Activated CD8-positive, alpha-beta memory T cell treated with anti-CD3 and anti-CD28 coated beads, Interleukin-2, amount 50 U/mL, for 1 hour (primary cell): Measurements from ENCODE around the gene CRYGB.
"Not testable (repeated sequence)": the region's sequence is repeated elsewhere in the genome, so short reads cannot be mapped to it uniquely, and the experiment has no call there.

Source experiments
- DNase-seq: peaks from one replicate; pipeline ENCODE4 v3.0.0-alpha.2; 2020; ENCODE audit errors: extremely low read depth

The CRYGB gene

GRCh38 chr2:208150094-208150493 is 4.1 kb upstream of the CRYGB start:
- no peak for DNase-seq

DNA sequence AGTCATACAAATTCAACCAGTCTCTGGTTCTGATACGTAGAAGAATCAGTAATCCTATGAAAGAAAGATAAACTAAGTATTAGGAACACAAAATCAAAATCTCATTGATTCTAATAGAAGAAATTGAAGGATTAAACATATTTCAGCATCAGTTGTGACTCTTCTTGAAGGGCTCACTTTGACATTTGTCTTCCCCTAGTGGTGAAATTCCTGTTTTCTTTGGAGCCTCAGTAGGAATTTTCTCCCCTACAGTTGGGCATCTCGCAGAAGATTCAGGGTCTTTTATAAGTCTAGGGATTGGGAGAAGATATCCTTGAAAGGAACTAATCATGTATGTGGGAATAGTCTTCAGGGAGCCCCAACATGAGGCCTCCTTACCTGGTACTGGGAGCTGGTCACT is 2.8 kb upstream of the CRYGB start:
- no peak for DNase-seq

- no peak for DNase-seq
These were observed 1.8 kb upstream of the CRYGB start for GRCh38 chr2:208147759-208148158.

DNA sequence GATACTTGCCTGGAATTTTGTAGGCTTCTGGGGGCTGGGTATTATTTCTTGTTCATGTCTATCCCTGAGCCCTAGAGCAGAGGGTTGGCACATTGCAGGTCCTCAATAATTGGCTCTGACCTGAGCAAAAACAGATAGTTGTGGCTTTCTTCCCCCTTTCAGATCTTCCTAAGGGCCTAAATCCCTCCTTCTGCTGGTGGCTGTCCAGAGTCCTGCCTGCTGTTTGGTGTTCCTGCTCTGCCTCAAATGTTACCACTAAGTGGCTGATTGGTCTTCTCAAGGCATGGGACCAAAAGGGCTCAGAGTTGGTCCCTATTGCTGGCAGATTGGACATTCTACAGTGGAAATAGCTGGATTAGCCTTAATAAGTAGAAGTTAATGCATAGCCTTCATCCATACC is 1.1 kb upstream of the CRYGB start:
- no peak for DNase-seq

DNA sequence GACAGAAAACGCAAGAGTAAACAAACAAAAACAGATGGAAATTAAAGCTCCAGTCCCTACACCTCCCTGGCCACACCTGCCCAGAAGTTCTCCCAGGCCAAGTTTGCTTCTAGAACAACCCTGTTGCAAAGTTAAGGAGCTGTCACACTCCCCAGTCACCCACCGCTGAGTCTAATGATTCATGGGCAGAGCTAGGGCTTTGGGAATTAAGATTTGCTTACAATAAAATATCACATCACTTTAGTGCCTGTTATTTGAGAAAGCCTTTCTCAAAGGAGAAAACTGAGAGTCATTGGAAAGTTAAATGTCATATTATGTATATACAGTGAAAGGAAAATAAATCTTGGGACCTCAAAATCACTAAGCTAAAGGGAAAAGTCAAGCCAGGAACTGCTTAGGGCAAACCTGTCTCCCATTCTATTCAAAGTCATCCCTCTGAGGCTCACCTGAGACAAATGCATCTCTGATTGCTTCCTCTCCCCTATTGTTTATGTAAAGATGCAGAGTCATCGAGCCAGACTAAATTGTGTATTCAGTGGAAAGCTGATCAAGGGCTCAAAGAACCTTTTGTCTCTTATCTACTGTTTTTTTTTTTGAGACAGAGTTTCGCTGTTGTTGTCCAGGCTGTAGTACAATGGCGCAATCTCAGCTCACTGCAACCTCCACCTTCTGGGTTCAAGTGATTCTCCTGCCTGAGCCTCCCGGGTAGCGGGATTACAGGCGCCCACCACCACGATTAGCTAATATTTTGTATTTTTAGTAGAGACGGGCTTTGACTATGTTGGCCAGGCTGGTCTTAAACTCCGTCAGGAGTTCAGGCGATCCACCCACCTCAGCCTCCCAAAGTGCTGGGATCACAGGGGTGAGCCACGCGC is 2.8 kb downstream of the CRYGB start:
- no peak for DNase-seq

DNA sequence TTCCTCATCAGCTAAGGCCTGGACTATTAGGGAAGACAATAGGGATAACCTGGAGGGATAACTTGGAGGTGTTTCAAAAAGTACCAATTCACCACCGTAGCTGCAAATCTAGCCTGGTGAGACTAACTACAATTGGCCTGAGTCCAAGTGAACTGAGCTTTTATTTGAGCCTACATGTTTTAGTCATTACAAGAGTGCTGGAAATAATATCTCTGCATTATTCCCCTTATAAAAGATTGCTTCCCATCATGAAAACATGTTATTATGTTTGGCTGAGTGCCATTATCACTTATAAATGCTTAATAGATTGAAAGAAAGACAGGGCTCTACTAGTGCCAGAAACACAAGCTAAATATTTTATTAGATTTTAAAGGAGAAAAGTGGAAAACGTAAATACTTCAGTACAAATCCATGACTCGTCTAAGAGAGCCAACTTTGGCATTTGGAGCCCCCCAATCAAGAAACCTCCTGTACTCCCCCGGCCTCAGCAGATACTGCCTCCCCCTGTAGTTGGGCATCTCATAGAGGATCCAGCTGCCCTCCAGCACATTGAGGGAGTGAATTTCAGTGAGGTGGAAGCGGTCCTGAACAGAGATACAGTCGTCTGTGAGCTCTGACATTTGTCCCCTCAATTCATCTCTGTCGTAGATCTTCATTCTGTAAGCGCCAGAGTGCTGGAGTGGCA is 3.6 kb downstream of the CRYGB start:
- DNase-seq: no peak

- no peak for DNase-seq
These were observed 6.5 kb downstream of the CRYGB start for GRCh38 chr2:208139447-208139846.

- DNase-seq: not testable (repeated sequence)
These were observed 7.6 kb downstream of the CRYGB start for GRCh38 chr2:208138334-208138733.

DNA sequence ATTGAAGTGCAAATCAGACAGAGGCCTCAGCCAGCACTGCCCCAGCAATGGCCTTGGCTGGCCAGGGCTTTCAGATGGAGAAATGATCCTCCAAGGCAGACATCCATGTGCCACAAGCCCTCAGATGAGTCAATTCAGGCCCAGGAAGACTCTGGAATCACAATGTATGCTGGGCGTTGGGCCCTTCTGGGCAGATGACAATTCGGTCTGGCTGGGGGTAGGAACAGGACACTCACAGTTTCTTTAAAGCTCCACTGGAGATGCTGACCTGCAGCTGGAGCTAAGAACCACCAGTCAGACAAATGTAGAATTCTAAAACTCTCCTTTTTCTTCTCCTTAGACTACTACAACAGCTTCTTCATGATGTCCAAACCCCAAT is 9.3 kb downstream of the CRYGB start:
- no peak for DNase-seq

DNA sequence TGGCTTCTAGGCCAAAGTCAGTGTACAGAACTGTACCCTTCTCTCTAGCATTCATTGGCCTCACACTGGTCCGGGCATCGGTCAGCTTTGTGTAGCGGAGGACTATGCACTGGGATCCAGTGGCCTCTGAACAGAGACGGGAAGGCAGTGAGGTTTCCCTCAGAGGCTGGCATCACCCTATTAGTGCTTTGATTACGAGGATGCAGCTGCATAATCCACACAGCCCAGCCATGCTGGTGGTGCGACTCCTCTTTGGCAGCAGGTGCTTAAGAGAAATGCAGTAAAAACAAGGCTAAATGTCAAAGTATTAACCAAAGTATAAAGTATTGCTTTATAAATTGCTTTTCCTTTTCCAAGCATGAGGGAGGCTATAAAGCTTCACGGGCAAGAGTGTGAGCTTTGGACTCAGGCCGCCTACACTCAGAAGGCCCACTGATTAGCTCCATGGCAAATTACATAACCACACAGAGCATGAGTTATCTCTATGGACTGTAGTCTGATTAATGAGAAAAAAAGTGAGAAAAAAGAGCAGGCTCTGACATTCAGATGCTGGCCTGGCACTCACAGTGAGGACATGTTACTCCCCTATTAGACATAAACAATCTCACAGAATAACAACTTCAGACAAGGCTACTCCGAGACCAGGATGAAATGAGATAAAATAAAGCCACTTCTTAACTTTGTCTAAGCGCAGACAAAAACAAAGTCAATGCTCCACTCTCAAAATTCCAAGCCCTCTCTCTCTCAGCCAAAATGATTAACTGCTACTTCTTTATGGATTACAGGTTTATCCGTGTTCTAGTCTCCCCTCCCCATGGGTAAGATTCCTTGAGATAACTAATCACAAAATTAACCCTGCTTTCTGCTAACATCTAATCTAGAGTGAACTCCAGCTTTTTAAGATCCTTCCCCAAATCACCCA is 9.9 kb downstream of the CRYGB start:
- no peak for DNase-seq

DNA sequence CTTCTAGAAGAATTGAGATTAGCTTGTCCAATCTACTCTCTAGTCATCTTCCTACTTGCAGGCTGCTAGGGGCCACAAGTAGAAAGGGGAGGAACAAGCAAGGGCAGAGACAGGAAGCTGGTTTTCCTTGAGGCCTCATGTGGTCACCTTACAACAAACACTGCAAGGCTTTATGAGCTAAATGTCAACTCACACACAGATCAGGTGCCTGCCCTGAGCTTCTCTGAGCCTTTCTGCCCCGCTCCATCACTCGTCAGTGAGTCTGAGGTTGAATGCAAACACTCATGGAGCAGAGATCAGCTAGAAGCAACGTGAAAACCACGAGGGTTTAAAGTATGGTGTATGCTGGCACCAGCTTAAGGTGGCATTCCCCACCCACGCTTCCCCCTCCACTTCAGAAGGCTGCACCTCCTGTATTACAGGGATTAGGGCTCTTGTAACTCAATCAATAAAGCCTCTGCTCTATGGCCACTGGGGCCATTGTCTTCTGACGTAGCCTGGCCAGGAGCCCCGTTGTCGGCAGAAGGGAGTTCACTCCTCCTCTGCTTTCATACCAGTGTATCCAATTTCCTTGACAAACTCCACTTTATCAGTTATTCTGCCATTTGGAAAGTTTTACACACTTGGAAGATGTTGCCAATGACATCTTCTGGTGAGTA is 10.9 kb downstream of the CRYGB start:
- DNase-seq: no peak

DNA sequence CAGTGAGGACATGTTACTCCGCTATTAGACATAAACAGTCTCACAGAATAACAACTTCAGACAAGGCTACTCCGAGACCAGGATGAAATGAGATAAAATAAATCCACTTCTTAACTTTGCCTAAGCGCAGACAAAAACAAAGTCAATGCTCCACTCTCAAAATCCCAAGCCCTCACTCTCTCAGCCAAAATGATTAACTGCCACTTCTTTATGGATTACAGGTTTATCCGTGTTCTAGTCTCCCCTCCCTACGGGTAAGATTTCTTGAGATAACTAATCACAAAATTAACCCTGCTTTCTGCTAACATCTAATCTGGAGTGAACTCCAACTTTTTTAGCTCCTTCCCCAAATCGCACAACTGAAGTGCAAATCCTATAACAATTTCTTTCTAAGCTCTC is 15.2 kb downstream of the CRYGB start:
- DNase-seq: no peak

- DNase-seq: no peak
These were observed 15.9 kb downstream of the CRYGB start, which contains the start of gene CRYGC for GRCh38 chr2:208129744-208130711. Gene CRYGC (minus strand): TSS chr2:208129828. CDS start chr2:208129792, 36 bp downstream.

DNA sequence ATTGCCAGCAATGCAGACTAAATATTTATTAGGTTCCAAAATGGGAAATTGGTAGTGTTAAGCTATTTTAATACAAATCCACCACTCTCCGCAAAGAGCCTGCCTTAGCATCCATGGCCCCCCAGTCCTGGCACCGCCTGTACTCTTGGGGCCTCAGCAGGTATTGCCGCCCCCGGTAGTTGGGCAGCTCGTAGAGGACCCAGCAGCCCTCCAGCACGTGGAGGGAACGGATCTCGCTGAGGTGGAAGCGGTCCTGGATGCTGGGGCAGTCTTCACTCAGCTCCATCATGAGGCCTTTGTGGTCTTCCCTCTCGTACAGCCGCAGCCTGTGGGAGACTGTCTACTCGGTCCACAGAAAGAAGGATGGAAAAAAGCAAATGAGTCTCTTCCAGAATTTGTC is 17.8 kb downstream of the CRYGB start:
- no peak for DNase-seq

- DNase-seq: no peak
These were observed 18.9 kb downstream of the CRYGB start for GRCh38 chr2:208127090-208127489.

DNA sequence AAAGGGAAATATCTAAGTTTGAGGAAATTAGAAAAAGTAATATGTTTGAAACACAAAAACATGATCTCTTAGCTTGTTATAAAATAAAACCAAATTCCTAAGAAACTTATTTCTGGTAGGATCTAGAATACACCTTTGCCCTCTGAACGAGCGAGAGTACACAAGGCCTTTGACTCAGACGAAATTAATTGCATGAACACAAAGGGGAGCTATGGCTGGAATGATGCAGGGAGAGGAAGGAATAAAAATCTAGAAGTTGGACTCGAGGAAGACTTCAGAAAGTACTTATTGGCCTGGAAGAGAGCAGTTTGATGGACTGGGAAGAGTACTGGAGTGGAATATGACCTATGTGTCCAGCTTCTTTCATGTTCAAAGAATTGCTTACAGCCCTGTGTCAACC is 20.7 kb downstream of the CRYGB start:
- DNase-seq: no peak

DNA sequence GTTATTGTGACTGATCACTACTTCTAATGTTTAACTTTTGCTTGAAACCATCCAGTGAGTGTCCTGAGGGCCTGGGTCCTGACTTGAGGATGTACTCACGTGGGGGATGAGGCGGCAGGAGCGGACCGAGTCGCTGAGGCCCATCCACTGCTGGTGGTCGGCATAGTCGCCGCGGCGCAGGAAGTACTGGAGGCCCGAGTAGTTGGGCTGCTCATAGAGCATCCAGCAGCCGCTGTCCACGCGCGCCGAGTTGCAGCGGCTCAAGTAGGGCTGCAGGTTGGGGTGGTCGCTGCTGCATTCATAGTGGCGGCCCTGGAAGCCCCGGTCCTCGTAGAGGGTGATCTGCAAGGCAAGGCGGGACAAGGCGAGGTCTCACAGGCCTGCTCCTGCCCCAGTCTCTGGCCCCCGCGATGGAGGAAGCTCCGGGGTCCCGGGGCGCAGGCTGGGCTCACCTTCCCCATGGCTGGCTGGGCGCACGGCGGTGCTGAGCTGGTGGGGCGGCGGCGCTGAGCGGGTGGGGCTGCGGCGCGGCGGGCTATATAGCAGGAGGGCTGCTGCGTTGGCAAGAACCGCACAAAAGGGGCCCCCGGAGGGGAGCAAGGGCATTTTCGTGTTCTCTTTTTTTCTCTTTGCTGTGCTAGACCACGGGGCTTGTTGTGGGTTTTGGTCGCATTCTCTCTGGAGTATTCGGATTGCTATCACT is 21.8 kb downstream of the CRYGB start, which contains the start of gene CRYGD:
Gene CRYGD (minus strand): TSS at position 512 of the 703 bp plus-strand sequence. CDS start 51 bp downstream, at position 461.
- DNase-seq: not testable (repeated sequence)

GRCh38 chr2:208122248-208122647 is 23.7 kb downstream of the CRYGB start:
- DNase-seq: no peak

GRCh38 chr2:208118918-208119317 is 27.0 kb downstream of the CRYGB start:
- DNase-seq: no peak

DNA sequence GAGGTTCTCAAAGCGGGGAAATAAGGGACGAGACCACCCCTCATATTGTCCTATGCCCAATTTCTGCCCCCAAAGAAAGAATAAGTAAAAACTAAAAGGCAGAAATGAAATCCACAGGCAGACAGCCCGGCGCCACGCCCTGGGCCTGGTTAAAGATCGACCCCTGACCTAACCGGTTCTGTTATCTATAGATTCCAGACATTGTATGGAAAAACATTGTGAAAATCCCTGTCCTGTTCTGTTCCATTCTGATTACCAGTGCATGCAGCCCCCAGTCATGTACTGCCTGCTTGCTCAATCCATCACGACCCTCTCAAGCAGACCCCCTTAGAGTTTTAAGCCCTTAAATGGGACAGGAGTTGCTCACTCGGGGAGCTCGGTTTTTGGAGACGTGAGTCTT is 28.6 kb downstream of the CRYGB start:
- not testable (repeated sequence) for DNase-seq
